ENCODE results near the gene PCDH9. TPM values are rescaled to one million over a fixed set of nuclear protein-coding genes. Genes with fewer than 3 reads are reported as not detected.
"Not testable (repeated sequence)": the region's sequence is repeated elsewhere in the genome, so short reads cannot be mapped to it uniquely, and the experiment has no call there.

Gene PCDH9
- total RNA-seq, 1 experiment from 2014 or later: 2.2 TPM

- Histone ChIP-seq H3K4me3 (no peak overlapping the region), H3K27me3 (replicated peaks) (no peaks in the 10 kb centered on the region), H3K27ac (peak overlapping the region; percentile 26; the same call in 1 of the 2 replicates), H3K4me1 (replicated peaks) (peaks cover 18% of the 10 kb centered on the region), H3K36me3 (no peaks in the 10 kb centered on the region), H3K9me3 (replicated peaks) (no peaks in the 10 kb centered on the region)
- peak in 1 of 2 experiments; percentile 28 for DNase-seq (ENCODE audit: low read depth in 1 of 2, low spot score in 2 of 2)
These were observed 314.4 kb downstream of the PCDH9 start for GRCh38 chr13:66915596-66916185.

GRCh38 chr13:66914155-66914554, 316.0 kb downstream of the PCDH9 start:
- Histone ChIP-seq H3K4me3 (no peak overlapping the region), H3K36me3 (no peaks in the 10 kb centered on the region), H3K9me3 (replicated peaks) (no peaks in the 10 kb centered on the region), H3K27me3 (replicated peaks) (no peaks in the 10 kb centered on the region), H3K27ac (peak overlapping the region; percentile 49), H3K4me1 (replicated peaks) (peaks cover 18% of the 10 kb centered on the region)
- peak in 1 of 2 experiments; percentile 13 for DNase-seq (ENCODE audit: low read depth in 1 of 2, low spot score in 2 of 2)

- H3K27me3 ChIP-seq (replicated peaks): no peaks in the 10 kb centered on the region
- no peaks in the 10 kb centered on the region for H3K9me3 ChIP-seq (replicated peaks)
- H3K4me3 ChIP-seq: no peak overlapping the region
- peaks cover 18% of the 10 kb centered on the region for H3K4me1 ChIP-seq (replicated peaks)
- no peak for DNase-seq (ENCODE audit: low read depth in 1 of 2, low spot score in 2 of 2)
- H3K36me3 ChIP-seq: no peaks in the 10 kb centered on the region
- no peak overlapping the region for H3K27ac ChIP-seq
These were observed 318.7 kb downstream of the PCDH9 start for GRCh38 chr13:66911411-66911939.

GRCh38 chr13:66899955-66900354, 330.2 kb downstream of the PCDH9 start:
- Histone ChIP-seq H3K4me3 (no peak overlapping the region), H3K27ac (no peak overlapping the region), H3K4me1 (replicated peaks) (no peaks in the 10 kb centered on the region), H3K36me3 (no peaks in the 10 kb centered on the region), H3K27me3 (replicated peaks) (no peaks in the 10 kb centered on the region), H3K9me3 (replicated peaks) (no peaks in the 10 kb centered on the region)
- DNase-seq (ENCODE audit: low read depth in 1 of 2, low spot score in 2 of 2): no peak

GRCh38 chr13:66896933-66897332, 333.2 kb downstream of the PCDH9 start:
- peak in 1 of 2 experiments; percentile 2 for DNase-seq (ENCODE audit: low read depth in 1 of 2, low spot score in 2 of 2)

GRCh38 chr13:66895780-66896179, 334.4 kb downstream of the PCDH9 start:
- Histone ChIP-seq H3K27me3 (replicated peaks) (no peaks in the 10 kb centered on the region), H3K4me1 (replicated peaks) (no peaks in the 10 kb centered on the region), H3K9me3 (replicated peaks) (no peaks in the 10 kb centered on the region), H3K36me3 (no peaks in the 10 kb centered on the region), H3K4me3 (no peak overlapping the region), H3K27ac (no peak overlapping the region)
- DNase-seq (ENCODE audit: low read depth in 1 of 2, low spot score in 2 of 2): no peak

More at GRCh38 chr13:66896933-66897332, 333.2 kb downstream of the PCDH9 start:
- no peak overlapping the region for H3K4me3 ChIP-seq
- no peaks in the 10 kb centered on the region for H3K36me3 ChIP-seq
- H3K27ac ChIP-seq: no peak overlapping the region
- no peaks in the 10 kb centered on the region for H3K9me3 ChIP-seq (replicated peaks)
- no peaks in the 10 kb centered on the region for H3K27me3 ChIP-seq (replicated peaks)
- H3K4me1 ChIP-seq (replicated peaks): no peaks in the 10 kb centered on the region

GRCh38 chr13:66895320-66895719, 334.8 kb downstream of the PCDH9 start:
- Histone ChIP-seq H3K4me1 (replicated peaks) (no peaks in the 10 kb centered on the region), H3K36me3 (no peaks in the 10 kb centered on the region), H3K4me3 (no peak overlapping the region), H3K27ac (no peak overlapping the region), H3K27me3 (replicated peaks) (no peaks in the 10 kb centered on the region), H3K9me3 (replicated peaks) (no peaks in the 10 kb centered on the region)
- no peak for DNase-seq (ENCODE audit: low read depth in 1 of 2, low spot score in 2 of 2)

GRCh38 chr13:66888698-66889097, 341.4 kb downstream of the PCDH9 start:
- H3K4me1 ChIP-seq (replicated peaks): no peaks in the 10 kb centered on the region

GRCh38 chr13:66887088-66887487, 343.0 kb downstream of the PCDH9 start:
- H3K9me3 ChIP-seq (replicated peaks): no peaks in the 10 kb centered on the region
- H3K4me3 ChIP-seq: no peak overlapping the region
- H3K36me3 ChIP-seq: no peaks in the 10 kb centered on the region
- H3K4me1 ChIP-seq (replicated peaks): no peaks in the 10 kb centered on the region
- no peaks in the 10 kb centered on the region for H3K27me3 ChIP-seq (replicated peaks)
- H3K27ac ChIP-seq: no peak overlapping the region
- no peak for DNase-seq (ENCODE audit: low read depth in 1 of 2, low spot score in 2 of 2)

More at GRCh38 chr13:66888698-66889097, 341.4 kb downstream of the PCDH9 start:
- no peaks in the 10 kb centered on the region for H3K27me3 ChIP-seq (replicated peaks)
- no peak overlapping the region for H3K4me3 ChIP-seq
- H3K9me3 ChIP-seq (replicated peaks): no peaks in the 10 kb centered on the region
- H3K27ac ChIP-seq: no peak overlapping the region
- no peak for DNase-seq (ENCODE audit: low read depth in 1 of 2, low spot score in 2 of 2)
- H3K36me3 ChIP-seq: no peaks in the 10 kb centered on the region

GRCh38 chr13:66886264-66886663, 343.9 kb downstream of the PCDH9 start:
- H3K36me3 ChIP-seq: no peaks in the 10 kb centered on the region
- no peak overlapping the region for H3K4me3 ChIP-seq
- no peak overlapping the region for H3K27ac ChIP-seq
- H3K4me1 ChIP-seq (replicated peaks): no peaks in the 10 kb centered on the region
- no peaks in the 10 kb centered on the region for H3K9me3 ChIP-seq (replicated peaks)
- DNase-seq (ENCODE audit: low read depth in 1 of 2, low spot score in 2 of 2): no peak
- no peaks in the 10 kb centered on the region for H3K27me3 ChIP-seq (replicated peaks)

- DNase-seq (ENCODE audit: low read depth in 1 of 2, low spot score in 2 of 2): not testable (repeated sequence)
These were observed 349.0 kb downstream of the PCDH9 start for GRCh38 chr13:66881170-66881569.

GRCh38 chr13:66879988-66880387, 350.1 kb downstream of the PCDH9 start:
- H3K36me3 ChIP-seq: no peaks in the 10 kb centered on the region
- no peaks in the 10 kb centered on the region for H3K4me1 ChIP-seq (replicated peaks)
- H3K27me3 ChIP-seq (replicated peaks): no peaks in the 10 kb centered on the region
- no peak for DNase-seq (ENCODE audit: low read depth in 1 of 2, low spot score in 2 of 2)
- no peaks in the 10 kb centered on the region for H3K9me3 ChIP-seq (replicated peaks)
- H3K27ac ChIP-seq: no peak overlapping the region
- no peak overlapping the region for H3K4me3 ChIP-seq

More at GRCh38 chr13:66881170-66881569, 349.0 kb downstream of the PCDH9 start:
- not testable (repeated sequence) for H3K4me3 ChIP-seq; H3K27me3 ChIP-seq (replicated peaks); H3K27ac ChIP-seq; H3K36me3 ChIP-seq; H3K4me1 ChIP-seq (replicated peaks); H3K9me3 ChIP-seq (replicated peaks)

GRCh38 chr13:66875264-66875663, 354.9 kb downstream of the PCDH9 start:
- Histone ChIP-seq H3K27me3 (replicated peaks) (no peaks in the 10 kb centered on the region), H3K36me3 (no peaks in the 10 kb centered on the region), H3K9me3 (replicated peaks) (no peaks in the 10 kb centered on the region), H3K4me3 (no peak overlapping the region), H3K4me1 (replicated peaks) (no peaks in the 10 kb centered on the region), H3K27ac (no peak overlapping the region)
- DNase-seq (ENCODE audit: low read depth in 1 of 2, low spot score in 2 of 2): no peak

- Histone ChIP-seq H3K36me3 (no peaks in the 10 kb centered on the region), H3K4me1 (replicated peaks) (no peaks in the 10 kb centered on the region), H3K27me3 (replicated peaks) (no peaks in the 10 kb centered on the region), H3K9me3 (replicated peaks) (no peaks in the 10 kb centered on the region), H3K27ac (no peak overlapping the region), H3K4me3 (no peak overlapping the region)
- no peak for DNase-seq (ENCODE audit: low read depth in 1 of 2, low spot score in 2 of 2)
These were observed 365.5 kb downstream of the PCDH9 start for GRCh38 chr13:66864627-66865026.
